Endothelial cell (in vitro differentiated cells): ENCODE measurements around the gene USP15. TPM values are rescaled to one million over a fixed set of nuclear protein-coding genes. Genes with fewer than 3 reads are reported as not detected.

Experiments
- DNase-seq: peaks from one replicate; pipeline ENCODE4 v3.0.0; 2021; ENCODE audit warnings: low spot score
- H3K27ac Mint-ChIP-seq: one replicate; pipeline ENCODE4 v1.8.0; 2021; ENCODE audit warnings: mixed read lengths, inconsistent platforms; ENCODE audit not compliant: unreplicated experiment
- H3K27me3 Mint-ChIP-seq: one replicate; pipeline ENCODE4 v1.8.0; 2021; ENCODE audit warnings: mild to moderate bottlenecking, moderate library complexity, mixed read lengths, inconsistent platforms; ENCODE audit not compliant: unreplicated experiment
- H3K36me3 Mint-ChIP-seq: one replicate; pipeline ENCODE4 v1.8.0; 2021; ENCODE audit warnings: mild to moderate bottlenecking, low read depth, mixed read lengths, inconsistent platforms; ENCODE audit not compliant: unreplicated experiment
- H3K4me1 Mint-ChIP-seq: one replicate; pipeline ENCODE4 v1.8.0; 2021; ENCODE audit warnings: mild to moderate bottlenecking, mixed read lengths, inconsistent platforms; ENCODE audit not compliant: unreplicated experiment
- H3K4me3 Mint-ChIP-seq: one replicate; pipeline ENCODE4 v1.8.0; 2021; ENCODE audit warnings: mild to moderate bottlenecking, mixed read lengths, inconsistent platforms; ENCODE audit not compliant: unreplicated experiment
- H3K9me3 Mint-ChIP-seq: one replicate; pipeline ENCODE4 v1.8.0; 2021; ENCODE audit warnings: mixed read lengths, inconsistent platforms; ENCODE audit not compliant: unreplicated experiment
- total RNA-seq: library from RNA; stranded (reverse); fragmentation: NEBNext Ultra II Directional; extraction: Animal tissue kit (Norgen Biotek cat#: 25700); gene quantifications from one replicate; pipeline ENCODE4 v1.2.1, GENCODE V29; 2021; ENCODE audit not compliant: unreplicated experiment
- TF ChIP-seq, protein P1 (sequence below): fragments of 200-600 bp; sonication (generic); IDR thresholded peaks from one replicate; pipeline ENCODE4 v1.5.0; 2021; ENCODE audit warnings: antibody characterized with exemption; ENCODE audit not compliant: unreplicated experiment

The USP15 gene
- total RNA-seq, 1 donor from 2014 or later = 98.2 TPM

DNA sequence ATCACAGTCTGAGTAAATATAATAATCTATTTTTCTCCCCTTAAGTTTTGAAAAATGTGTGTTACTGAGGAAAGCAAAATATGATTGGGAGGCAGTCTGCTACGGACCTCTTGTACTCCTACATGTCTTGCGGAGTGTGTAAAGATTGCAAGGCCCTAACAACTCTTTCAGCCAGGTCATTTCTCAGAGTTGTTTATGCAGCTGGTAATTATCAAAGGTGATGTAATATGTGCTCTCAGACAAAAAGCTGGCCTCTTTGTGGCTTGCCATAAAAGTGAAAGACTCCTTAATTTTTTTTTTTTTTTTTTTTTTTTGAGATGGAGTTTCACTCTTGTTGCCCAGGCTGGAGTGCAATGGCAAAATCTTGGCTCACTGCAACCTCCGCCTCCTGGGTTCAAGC is 165.9 kb downstream of the USP15 start:
- H3K36me3 Mint-ChIP-seq = peaks cover 4% of the 10 kb centered on the region

DNA sequence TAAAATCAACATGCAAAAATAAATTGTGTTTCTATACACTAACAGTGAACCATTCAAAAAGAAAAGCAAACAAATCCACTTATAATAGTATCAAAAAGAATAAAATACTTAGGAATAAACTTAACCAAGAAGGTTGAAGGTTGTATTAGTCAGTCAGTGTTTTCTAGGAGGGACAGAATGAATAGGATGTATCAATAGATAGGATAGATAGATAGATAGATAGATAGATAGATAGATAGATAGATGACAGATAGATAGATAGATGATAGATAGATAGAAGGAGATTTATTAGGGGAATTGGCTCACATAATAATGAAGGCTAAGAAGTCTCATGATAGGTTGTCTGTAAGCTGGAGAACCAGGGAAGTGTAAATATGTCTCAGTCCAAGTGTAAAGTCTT is 169.3 kb downstream of the USP15 start:
- peaks cover 4% of the 10 kb centered on the region for H3K36me3 Mint-ChIP-seq
- TF ChIP-seq, protein P1, sequence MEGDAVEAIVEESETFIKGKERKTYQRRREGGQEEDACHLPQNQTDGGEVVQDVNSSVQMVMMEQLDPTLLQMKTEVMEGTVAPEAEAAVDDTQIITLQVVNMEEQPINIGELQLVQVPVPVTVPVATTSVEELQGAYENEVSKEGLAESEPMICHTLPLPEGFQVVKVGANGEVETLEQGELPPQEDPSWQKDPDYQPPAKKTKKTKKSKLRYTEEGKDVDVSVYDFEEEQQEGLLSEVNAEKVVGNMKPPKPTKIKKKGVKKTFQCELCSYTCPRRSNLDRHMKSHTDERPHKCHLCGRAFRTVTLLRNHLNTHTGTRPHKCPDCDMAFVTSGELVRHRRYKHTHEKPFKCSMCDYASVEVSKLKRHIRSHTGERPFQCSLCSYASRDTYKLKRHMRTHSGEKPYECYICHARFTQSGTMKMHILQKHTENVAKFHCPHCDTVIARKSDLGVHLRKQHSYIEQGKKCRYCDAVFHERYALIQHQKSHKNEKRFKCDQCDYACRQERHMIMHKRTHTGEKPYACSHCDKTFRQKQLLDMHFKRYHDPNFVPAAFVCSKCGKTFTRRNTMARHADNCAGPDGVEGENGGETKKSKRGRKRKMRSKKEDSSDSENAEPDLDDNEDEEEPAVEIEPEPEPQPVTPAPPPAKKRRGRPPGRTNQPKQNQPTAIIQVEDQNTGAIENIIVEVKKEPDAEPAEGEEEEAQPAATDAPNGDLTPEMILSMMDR = no peak
- H3K4me1 Mint-ChIP-seq = no peaks in the 10 kb centered on the region
- no peaks in the 10 kb centered on the region for H3K9me3 Mint-ChIP-seq
- no peak for DNase-seq
- H3K27me3 Mint-ChIP-seq = no peaks in the 10 kb centered on the region
- no peak overlapping the region for H3K27ac Mint-ChIP-seq
- H3K4me3 Mint-ChIP-seq = no peak overlapping the region

More for the DNA sequence above, 165.9 kb downstream of the USP15 start:
- Mint-ChIP-seq H3K9me3 (no peaks in the 10 kb centered on the region), H3K4me1 (no peaks in the 10 kb centered on the region), H3K27ac (no peak overlapping the region), H3K27me3 (no peaks in the 10 kb centered on the region), H3K4me3 (no peak overlapping the region)
- no peak for DNase-seq
- TF ChIP-seq, protein P1 = no peak

DNA sequence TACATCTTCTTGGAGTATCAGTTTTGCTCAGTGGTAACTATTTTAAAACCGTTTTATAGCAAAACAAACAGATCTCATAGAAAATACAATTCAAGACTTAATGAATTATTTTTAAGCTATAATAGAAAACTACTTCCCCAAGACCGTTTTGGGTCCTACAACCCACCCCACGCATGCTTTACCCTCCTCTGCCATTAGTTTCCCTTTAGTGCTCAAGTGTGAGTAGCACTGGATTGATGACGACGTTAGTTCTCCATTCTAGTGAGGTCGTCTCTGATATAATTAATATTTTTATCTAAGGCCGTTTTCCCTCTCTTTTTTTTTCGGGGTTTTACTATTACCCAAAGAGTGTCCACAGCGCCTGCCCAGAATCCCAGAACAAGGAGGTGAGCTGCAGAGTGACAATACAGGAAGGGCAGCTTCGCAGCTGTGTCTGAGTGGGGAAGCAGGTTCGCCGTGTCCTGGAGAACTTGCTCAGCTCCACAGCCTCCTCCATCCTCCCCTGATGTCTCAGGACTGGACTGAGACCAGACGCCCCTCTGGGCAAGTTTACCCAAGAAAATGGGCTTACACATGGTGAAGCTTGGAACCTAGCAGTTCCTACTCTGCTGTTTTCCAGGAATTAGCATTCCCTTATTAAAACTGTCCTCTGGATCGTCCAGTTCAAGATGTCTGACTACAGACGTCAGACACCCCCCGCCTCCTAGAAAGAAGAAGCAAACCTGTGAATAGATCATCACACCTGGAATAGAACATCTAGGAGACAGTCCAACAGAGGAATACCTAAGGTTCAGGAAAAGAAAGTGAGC is 174.5 kb downstream of the USP15 start:
- peaks cover 4% of the 10 kb centered on the region for H3K27me3 Mint-ChIP-seq
- peaks cover 3% of the 10 kb centered on the region for H3K36me3 Mint-ChIP-seq
- H3K9me3 Mint-ChIP-seq = no peaks in the 10 kb centered on the region
- H3K4me3 Mint-ChIP-seq = peak overlapping the region; percentile 88
- no peak overlapping the region for H3K27ac Mint-ChIP-seq
- peaks cover 6% of the 10 kb centered on the region for H3K4me1 Mint-ChIP-seq
- DNase-seq = no peak
- TF ChIP-seq, protein P1 = no peak

DNA sequence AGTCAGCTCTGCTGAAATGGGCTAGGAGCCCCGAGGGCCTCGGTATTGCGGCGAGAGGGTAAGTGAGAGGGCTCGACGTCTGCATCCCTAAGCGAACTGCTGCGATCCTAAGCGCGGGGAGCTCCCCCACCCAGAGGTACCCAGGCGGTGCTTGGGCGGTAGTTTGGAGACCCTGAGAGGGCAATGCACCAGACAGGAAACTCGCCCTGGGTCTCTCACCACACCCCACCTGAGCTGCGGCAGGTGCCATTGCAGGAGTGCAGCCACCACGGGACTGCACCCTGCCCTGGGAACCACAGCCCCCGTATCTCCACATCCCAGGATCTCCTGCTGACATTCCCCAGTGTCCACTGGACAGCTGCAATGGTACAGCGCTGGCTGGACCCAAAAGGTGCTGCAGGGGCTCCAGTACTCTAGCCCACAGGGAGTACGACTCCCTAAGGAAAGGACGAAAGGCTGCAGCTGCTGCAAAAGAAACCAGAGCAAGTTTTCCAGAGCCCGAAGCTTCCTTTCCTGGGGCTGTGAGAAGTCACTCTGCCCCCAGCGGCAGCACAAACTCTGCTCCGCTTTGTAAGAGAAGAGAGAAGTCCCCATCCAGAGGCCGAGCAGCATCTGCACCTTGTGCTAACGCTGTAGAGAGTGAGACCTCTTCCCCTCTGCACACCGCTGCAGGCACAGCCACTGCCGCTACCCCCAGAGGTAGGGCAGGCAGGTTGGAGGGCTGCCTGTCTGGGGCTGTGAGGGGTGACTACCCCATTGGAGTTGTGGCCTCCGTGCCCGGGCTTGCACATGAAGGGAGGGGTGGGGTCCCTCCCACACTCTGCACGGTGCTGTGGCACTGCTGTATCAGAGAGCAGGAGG is 175.3 kb downstream of the USP15 start:
- Mint-ChIP-seq H3K36me3 (peaks cover 3% of the 10 kb centered on the region), H3K9me3 (no peaks in the 10 kb centered on the region), H3K27me3 (peaks cover 4% of the 10 kb centered on the region), H3K4me3 (peak overlapping the region; percentile 88), H3K27ac (no peak overlapping the region), H3K4me1 (peaks cover 6% of the 10 kb centered on the region)
- TF ChIP-seq, protein P1 = no peak
- DNase-seq = peak; percentile 56
